Stimulated activated CD8-positive, alpha-beta memory T cell treated with anti-CD3 and anti-CD28 coated beads, Interleukin-4, amount 100 ng/mL, for 1 hour (primary cell): Measurements from ENCODE around the gene CTNNA2.

Experiments used
- DNase-seq, 2 donors: peaks; one replicate each; pipeline ENCODE4 v3.0.0-alpha.2; 2020; ENCODE audit warnings: low read depth in 2 of 2, low spot score in 1 of 2

CTNNA2 gene

DNA sequence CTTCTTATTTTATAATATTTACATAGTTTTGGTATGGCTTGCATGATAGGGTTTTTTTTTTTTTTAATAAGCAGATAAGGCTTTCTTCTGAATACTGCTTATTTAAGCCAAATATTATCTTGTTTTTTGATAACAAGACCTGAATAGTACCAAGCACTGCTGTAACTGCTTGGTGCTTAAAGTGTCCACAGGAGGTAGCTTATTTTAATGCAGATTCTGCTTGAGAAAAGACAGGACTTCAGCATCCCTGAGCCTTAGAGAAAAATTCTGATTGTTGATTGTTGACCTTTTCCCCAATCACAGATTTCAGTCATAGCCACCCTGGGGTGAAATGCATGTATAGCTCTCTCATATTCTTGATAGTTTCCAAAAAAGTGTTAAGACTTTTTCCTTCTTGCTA is 336.4 kb downstream of the CTNNA2 start:
- no peak for DNase-seq

DNA sequence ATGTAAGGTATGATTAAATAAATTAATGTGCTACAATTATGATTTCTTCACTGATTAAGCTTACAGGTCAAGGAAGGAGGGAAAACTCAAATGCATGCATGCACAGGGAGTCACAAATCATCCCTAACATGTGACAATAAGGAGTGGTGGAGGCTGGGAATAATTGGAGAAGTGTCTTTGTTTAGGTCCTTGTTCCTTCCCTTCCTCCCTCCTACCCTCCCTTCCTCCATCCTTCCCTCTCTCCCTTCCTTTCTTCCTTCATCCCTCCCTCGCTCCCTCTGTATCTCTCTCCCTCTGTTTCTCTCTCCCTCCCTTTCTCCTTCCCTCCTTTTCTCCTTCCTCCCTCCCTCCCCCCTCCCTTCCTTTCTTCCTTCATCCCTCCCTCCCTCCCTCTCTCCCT is 337.1 kb downstream of the CTNNA2 start:
- no peak for DNase-seq

DNA sequence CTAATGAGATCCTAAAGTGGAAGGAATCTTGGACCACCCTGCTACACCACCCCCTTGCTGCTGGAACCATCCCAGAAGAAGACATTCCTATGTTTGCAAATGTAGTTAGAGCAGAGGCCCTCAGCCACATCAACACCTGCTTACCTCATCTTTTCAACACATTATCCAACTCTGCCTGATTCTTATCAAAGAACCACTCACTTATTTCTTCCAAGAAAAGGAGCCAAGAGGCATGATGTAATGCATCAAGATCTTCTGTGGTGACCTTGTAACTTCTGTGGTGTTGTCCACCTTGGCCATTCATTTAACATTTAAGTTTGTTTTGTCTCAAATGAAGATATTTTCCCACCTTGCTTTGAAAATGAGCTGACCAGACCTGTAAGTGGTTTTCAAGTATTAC is 338.1 kb downstream of the CTNNA2 start:
- DNase-seq, result no peak

DNA sequence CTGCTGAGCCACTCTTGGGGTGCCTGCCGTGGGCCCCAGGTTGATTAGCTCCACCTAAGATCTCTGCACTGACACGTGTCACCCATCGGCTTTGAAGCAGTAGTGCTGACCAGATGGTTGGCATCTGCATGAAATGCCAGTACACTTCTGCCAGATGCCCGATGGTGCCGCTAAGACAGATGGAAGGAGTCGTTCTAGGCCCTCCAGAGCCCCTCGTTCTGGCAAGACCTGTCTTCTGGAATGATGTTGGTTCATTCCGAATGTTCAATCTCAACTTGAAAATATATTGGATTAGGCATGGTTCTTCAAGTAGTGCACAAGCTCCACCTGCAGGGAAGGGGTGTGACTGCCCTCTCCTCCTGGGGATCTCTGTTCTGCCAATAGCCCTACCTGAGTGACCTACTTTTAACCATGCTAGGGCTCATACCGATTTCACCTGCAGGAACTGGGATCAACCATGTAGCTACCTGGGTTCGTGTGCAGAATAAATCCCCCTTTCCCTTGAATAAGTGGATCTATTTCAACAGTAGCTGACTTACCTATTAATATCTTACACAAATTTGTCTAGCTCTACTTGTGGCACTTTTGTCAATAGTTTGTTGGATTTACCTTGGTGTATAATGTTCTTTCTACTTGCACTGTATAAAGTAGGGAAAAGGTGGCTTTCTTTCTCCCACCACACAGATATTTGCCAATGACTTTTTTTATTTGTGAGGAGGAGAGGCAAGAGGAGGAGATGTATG is 342.6 kb downstream of the CTNNA2 start:
- DNase-seq, result no peak

DNA sequence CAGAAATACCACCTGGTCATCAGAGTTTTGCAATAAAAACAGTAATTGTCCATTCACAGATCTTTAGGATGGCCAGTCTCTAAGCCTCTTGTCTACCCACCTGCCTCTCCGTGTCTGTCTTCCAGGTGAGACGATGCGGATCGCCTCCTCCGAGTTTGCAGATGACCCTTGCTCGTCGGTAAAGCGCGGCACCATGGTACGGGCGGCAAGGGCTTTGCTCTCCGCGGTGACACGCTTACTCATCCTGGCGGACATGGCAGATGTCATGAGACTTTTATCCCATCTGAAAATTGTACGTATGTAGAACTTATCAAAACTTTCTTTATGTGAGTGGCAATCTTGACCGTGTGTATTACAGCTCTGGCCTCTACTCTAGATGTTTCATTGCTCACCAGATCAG is 345.0 kb downstream of the CTNNA2 start:
- no peak for DNase-seq

DNA sequence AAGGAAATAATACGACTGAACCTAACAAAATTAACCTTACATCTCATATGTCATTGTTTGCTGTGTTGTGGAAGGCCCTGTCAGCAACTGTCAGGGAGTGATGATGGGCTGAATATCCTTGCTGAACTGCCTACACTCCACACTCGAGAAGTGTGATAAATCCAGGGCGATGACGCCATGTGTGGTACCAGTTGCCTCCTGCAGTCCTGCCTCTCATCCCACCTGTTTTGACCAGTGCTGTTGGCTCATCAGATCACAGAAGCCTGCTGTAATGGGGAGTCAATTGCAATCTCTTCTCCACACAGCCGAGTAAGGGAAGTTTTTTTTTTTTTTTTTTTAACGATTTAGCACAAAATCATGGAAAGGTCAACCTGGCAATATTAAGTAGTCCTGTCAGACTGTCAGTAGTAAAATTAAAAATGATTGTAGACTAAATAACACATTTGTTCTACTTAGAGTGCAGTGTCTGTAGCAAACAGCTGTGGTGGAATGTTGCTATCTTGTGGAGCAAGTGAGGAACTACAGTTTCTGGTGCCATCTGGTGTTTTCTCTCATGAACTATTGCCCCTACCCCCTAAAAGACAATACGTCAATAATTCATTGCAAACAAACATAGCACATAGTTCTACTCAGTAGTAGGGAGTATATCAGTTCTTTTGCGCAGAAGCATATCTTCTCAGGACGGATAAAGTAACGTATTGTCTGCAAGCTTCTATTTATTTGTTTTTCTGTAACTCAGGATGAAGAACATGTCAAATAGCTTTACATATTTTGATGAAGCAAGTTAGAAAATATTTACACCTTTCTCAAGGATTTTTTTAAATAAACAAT is 347.6 kb downstream of the CTNNA2 start:
- DNase-seq, result no peak

DNA sequence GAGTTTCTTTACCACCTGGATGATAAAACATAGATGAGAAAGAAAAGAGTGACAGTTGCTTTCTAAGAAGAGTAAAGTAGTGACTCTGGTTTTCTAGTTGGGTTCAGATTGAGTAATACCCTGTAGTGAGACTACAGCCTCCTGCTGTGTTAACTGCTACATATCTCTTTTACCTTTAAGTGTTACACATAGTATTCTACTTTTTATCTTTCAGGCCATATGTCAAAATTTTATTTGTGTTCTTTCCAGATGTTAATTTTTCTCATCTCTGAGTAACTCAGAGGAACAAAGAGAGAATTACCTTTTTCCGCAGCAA is 348.2 kb downstream of the CTNNA2 start:
- DNase-seq, result no peak

DNA sequence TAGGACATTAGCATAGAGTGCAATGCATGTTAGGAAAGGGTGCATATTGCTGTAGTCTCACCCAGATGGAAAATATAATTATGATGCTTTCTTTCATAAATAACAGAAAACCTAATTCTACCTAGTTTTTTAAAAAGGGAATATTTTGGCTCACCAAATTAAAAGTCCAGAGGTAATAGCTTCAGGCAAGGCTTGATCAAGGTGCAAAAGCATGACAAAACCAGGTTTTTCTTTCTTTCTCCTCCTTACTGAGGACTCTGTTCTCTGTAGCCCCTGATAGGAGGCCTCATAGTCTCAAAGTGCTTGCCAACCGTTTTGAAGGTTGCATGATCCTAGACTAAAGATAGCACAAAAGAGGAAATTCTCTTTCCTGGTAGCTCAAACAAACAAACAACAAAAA is 349.9 kb downstream of the CTNNA2 start:
- DNase-seq, result no peak

DNA sequence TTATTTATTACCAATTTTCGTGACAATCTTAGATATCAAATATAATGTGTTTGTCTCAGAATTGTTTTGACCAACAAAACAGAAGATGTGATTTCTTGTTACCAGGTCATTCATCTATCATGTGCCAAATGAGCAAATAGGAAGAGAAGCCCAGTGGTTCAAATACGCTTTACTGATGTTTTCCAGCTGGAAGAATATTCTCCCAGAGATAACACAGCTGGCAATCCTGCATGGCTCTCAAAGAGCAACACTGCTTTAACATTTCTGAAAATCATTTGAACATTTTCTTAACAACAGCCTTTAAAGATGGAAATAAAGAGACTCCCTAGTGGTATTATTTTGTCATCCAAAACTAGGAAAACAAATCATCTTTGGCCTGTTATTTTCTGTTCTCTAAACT is 359.8 kb downstream of the CTNNA2 start:
- DNase-seq, result no peak

DNA sequence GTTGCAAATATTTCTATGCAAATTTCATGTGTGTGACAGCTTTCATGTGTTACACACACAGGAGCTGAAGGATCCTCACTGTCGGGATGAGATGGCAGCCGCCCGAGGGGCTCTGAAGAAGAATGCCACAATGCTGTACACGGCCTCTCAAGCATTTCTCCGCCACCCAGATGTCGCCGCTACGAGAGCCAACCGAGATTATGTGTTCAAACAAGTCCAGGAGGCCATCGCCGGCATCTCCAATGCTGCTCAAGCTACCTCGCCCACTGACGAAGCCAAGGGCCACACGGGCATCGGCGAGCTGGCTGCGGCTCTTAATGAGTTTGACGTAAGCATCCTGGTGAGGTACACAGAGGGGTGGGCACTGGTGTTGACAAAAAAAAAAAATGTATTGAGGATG is 361.2 kb downstream of the CTNNA2 start:
- DNase-seq, result no peak

DNA sequence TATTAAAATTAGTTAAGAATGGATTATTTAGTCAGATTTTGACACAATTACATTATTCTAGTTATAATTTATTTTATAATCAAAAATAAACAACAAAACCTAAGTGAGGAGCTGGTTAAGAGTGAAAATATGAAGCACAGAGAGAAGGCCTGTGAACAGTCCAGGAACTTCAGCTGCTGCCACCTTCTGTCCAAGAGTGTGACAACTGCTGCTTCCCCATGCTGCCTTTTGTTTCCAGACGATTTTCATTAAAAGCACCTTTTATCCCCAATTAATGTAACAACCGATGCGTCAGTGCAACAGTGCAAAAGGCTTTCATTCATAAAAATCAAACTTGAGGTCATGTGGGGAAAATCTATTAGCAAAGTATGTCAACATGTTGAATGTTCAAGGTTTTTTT is 363.6 kb downstream of the CTNNA2 start:
- no peak for DNase-seq

DNA sequence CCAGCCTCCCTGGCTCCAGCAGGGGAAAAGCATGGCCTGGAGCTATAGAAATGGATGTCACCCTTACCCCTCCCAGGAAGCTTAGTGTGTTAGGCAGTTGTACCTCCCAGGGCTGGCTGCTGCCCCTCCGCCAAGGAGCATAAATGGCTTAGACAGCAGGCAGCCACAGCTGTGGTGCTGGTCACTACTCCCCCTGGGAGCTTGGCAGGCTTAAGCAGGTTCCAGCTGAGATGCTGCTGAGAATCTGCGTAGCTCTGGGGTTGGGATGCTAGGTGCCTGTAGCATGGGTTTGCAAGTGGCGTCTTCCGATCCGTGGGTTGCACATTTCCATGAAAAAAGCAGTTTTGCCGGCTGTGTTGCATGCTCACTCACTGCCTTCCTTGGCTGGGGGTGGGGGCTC is 369.7 kb downstream of the CTNNA2 start:
- DNase-seq, result no peak

DNA sequence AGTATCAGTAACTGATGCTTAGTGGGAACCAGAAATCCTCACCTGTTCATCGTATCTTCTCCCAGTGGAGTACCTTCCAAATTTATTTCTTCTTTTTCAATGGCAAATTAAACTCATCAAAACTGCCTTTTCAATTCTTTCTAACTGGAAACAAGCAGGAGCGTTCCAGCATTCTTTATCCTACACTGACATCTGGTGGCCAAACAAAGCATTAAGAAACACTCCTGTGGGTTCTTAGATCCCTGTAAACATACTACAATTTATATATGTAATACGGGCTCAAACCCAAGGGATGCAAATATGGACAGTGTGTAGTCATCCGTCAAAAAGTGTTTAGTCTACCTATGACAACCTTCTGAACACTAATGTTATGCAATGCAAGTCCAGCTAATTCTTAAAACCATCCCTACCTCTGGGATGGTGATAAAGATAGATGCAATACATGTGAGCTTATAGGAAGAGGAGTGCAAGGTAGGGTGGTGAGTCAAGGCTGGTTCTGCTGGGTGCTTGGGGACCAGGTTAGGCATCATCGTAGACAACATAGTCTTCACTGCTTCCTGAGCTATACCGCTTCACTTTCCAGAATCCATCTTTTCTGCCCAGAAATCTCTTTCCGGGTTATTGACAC is 375.0 kb downstream of the CTNNA2 start:
- DNase-seq, result no peak

DNA sequence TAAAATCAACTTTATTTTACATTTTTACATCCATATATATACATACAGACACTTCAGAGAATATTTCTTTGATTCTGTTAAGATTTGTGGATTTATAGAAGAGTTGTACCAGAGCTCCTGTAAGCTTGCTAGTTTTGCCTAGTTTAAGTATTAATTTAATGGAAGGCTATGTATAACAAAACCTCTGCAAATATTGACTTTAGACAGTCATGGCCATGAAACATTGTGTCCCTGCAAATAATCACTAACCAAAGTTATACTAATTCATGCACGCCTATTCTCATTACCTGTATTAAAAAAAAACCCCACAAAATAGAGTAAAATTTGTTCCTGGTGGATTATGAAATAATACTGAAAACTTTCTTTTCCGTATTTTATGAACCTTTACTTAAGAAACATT is 379.3 kb downstream of the CTNNA2 start:
- DNase-seq, result no peak

DNA sequence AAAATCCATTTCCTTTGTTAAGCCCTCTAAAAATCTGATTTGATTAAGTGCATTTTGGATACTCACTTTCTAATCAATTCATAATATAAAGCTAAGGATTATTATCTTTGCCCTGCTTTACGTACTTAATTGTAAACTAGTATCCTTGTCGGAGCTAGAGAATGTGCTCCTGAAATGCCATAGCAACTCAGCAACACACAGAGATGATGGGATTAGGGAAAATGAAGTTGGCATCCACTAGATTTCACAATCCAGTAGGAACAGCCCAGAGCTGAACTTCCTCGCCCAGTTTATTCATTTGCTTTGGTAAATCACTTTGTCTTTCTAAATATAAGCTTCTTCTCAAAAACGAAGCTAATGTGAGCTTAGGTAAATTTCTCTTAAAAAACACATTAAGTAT is 386.3 kb downstream of the CTNNA2 start:
- no peak for DNase-seq

DNA sequence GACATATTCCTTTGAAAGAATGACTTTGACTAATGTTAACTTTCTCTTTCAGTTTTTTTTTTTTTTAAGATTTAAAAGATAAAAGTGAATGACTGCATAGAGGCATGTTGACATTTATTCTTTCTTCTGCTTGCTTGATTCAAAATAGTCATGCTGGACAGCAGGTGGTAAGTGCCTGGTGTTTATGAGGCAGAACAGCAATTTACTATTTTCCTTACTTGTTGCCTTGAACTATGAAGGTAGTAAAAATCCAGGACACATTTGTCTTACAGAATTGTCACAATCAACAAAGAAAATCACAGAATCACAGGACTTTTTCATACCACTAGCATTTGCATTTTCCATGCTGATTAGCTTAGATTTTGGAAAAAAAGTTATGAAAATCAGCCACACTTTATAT is 388.3 kb downstream of the CTNNA2 start:
- DNase-seq, result no peak

DNA sequence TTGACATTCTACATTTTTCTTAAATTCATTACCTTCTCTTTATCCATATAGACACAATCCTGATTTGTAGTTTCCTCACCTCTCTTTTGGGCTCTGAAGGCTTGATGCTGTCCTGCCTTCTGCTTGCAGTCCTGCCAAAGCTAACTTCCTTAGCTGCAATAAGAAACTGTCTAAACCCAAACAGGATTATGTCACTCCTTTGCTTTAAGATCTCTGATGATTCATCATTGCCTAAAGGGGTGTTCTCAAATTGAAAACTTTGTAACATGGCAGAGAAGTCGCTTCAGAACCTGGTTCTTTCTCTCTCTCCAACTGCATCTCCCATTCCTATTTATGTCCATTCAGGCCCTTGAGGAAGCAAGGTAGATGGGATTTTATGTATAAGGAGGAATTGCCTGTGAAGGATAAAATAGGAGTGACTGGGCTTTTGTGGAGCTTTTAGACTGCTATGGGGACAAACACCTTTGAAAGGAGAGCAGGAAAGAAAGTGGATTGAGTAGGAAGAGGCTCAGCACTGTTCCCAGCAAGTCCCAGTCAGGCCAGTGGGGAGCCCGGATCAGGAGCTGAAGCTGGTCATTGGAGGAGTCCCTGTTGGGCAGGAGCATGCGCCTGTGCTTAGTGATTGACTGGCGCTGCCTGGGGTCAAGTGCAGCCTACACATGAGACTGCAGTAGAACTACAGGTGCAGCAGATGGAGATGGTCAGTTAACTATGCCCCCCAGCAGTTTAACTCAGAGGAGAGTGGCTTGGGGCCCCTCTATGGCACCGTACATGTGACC is 390.6 kb downstream of the CTNNA2 start:
- no peak for DNase-seq

DNA sequence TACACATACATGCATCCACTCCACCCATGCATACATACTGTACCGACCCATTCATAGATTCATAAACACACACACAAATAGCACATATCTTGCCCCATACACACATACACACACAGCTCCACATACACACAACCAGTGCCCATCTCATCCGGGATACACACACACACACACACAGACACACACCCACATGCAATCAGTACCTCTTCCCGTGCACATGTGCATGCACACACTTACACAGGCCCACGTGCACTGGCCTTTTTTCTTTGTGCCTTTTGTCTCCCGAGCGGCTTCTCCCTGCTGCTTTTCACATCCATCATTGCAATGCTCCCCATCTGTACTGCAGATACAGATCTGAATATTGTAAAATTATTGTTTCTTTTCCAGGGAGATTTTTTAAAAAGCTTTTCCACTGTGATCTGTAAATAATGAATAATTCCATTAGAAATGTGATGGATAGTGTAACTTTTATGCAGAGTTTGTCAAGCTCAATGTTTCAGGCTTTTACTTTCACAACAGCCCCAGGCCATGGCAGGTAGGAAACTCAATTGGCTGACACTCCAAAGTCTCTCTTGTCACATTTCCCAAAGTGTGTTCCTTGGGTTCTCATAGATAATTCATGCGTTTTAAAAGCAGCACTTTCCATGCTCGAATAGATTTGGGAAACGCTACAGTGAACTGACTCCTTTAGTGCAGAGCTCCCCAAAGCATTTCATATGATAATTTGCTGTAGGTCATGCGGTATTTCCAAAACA is 393.5 kb downstream of the CTNNA2 start:
- DNase-seq, result no peak

DNA sequence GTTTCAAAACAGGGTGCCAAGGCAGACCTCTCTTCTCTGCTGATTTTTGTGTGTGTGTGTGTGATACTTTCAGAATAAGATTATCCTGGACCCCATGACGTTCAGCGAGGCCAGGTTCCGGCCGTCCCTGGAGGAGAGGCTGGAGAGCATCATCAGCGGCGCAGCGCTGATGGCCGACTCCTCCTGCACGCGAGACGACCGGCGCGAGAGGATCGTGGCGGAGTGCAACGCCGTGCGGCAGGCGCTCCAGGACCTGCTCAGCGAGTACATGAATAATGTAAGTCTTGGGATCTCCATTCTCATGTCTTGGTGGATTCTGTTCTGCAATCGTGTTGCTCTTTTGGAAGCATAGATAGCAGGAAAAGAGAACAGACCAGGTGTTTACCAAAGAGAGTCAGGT is 396.7 kb downstream of the CTNNA2 start:
- no peak for DNase-seq

DNA sequence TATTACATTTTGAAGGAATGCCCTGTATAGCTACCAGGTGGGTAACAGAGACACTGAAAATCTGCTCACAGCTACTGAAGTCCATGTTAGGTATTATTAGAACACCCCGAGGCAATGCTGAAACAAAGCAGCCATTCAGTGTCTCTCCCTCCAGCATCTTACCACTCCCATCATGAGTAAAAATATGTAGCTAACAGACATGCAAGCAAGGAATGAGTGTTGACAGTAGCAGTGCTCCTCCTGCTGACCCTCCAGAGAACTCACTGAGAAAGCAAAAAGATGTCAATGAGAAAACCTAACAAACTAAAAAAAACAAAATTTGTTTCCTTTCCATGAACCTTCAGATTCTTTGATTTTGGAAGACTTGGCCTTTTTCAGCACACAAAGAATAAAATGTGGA is 397.8 kb downstream of the CTNNA2 start:
- no peak for DNase-seq

DNA sequence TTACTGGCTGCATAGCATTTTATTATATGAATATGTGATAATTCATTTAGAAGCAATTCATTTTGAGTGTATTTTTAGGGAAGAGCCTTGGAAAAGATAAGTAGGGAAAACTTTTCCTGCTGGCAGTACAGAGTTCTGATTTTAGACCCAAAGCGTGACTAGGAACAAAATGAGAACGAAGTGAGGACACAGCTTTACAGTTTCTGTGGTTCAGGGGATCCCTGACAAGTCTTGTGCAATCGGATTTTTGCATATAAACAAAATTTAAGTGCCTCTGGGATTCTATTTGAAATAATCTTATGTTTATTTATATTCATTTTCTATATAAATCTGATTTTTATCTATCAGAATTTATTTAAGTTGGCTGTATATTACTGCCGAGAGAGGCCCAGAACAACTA is 402.6 kb downstream of the CTNNA2 start:
- DNase-seq, result no peak
